WI38 (cell line): ENCODE measurements around the gene SUPT5H.
A peak's percentile ranks its signal among the peaks of the same experiment; 100 is the strongest.

Source experiments
- H3K4me3 ChIP-seq: 2 replicates; pipeline ENCODE4 v1.5.1; 2011; ENCODE audit warnings: low read depth, mild to moderate bottlenecking, control low read depth, low read length
- TF ChIP-seq, protein P1 (sequence below): IDR thresholded peaks from 2 replicates; pipeline ENCODE4 v1.5.1; 2012; ENCODE audit warnings: low read depth, mild to moderate bottlenecking, control low read depth, low read length

SUPT5H gene

DNA sequence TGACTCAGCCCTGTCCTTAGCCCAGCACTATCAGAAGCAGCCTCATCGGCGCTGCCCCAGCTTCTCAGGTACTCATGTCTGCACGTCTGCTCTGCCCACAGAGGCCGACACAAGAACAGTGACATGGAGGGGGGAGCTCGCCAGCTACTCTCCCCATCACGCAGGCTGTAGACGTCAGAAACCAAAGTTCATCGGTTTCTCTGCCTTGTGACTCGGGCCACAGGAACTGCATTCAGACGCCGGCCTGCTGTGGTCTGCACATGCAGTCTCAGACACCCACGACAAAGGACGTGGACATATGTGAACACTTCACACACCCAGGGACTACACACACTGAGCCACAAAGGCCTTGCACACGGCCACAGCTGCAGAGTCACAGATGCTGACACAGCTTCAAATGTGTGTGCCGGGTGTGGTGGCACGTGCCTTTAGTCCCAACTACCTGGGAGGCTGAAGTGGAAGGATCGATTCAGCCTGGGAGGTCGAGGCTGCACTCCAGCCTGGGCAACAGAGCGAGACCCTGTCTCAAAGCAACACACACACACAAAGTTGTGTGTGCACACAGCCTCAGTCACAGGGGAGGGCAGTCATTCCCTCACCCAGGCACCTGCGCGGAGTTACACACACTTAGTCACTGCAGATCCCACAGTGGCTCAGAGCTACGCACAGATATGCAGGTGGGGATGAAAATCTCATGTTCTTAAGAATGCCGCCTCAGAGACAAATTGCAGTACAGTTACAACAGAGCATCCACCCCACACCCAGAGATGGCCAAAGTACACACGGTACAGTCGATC is 43.6 kb upstream of the SUPT5H start:
- no peak overlapping the region for H3K4me3 ChIP-seq
- TF ChIP-seq, protein P1, sequence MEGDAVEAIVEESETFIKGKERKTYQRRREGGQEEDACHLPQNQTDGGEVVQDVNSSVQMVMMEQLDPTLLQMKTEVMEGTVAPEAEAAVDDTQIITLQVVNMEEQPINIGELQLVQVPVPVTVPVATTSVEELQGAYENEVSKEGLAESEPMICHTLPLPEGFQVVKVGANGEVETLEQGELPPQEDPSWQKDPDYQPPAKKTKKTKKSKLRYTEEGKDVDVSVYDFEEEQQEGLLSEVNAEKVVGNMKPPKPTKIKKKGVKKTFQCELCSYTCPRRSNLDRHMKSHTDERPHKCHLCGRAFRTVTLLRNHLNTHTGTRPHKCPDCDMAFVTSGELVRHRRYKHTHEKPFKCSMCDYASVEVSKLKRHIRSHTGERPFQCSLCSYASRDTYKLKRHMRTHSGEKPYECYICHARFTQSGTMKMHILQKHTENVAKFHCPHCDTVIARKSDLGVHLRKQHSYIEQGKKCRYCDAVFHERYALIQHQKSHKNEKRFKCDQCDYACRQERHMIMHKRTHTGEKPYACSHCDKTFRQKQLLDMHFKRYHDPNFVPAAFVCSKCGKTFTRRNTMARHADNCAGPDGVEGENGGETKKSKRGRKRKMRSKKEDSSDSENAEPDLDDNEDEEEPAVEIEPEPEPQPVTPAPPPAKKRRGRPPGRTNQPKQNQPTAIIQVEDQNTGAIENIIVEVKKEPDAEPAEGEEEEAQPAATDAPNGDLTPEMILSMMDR, result no peak

DNA sequence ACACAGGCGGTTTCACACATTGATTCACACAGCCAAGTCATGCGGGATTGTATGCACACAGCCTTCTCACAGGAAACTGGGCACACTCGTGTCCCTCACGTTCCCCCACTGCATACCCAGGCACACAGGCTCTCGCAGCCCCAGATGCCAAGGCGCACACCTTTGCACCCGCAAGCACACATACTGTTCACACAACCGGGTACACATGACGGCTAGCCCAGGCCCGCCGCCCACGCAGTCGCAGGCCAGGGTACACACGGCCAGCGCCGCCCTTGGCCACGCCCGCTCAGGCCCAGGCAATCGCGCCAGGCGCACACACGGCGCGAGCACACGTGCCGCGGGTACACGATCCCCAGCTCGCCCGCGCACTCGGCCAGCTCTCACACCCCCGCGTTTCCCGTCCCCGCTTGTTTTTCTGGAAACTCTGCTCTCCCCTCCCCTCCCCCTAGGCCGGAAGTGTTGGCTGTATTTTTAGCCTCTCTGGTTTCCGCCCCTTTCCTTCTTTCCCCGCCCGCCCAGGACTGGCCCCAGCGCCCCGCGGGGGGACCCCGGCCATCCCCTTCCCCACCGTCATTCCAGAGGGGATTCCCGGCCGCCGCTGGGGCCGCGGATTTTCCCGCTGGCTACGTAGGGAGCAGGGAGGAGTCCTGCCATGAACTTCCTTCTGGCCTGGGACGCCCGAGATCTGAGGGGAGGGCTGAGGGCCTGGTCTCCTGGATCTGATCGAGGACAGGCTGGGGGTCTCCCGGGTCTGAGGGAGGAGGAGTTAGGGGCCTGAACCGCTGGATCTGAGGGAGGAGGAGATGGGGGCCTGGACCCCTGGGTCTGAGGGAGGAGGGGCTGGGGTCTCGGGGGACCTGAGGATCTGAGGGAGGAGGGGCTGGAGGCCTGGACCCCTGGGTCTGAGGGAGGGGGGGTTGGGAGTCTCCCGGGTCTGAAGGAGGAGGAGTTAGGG is 42.8 kb upstream of the SUPT5H start:
- TF ChIP-seq, protein P1, result no peak
- peak overlapping the region; percentile 47 for H3K4me3 ChIP-seq

DNA sequence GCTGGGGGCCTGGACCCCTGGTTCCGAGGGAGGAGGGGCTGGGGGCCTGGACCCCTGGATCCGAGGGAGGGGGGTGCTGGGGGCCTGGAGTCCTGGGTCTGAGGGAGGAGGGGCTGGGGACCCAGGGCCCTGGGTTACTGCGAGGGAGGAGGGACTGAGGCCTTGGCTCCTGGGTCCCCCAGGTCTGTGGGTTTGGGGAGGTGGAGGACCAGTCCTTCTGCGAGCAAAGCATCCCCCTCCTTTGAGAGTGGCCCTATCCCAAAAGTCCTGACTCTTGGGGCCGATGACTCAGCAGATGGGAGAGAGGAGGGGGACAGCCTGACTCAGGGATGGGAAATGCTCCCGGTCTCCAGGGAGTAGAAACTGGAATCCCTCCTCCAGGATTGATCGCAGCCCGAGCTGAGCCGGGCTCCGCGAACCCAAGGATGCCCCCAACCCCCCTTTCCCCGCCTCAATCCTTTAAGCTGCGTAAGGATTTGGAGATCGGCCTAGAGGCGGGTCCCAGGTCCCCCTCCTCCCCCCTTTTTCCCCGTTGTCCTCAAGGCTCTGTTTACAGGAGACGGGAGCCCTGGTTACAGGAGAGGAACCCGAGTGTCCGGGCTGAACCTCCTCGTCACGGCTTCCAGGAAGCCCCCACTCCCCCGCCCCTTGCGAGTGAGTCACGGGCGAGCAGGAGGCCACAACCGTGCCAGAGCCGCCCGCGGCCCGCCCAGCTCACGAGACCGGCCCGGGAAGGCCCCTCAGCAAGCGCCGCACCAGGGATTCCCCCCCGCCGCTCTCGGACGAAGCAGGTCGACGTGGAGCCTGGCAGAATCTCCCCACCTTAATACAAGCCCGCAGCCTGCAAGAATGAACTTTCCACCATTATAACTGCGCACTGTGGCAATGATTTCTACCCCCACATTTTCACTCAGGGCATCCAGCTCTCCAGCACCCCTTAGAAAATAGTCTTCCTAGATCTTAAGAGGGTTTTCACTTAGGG is 41.8 kb upstream of the SUPT5H start:
- peak overlapping the region; percentile 47 for H3K4me3 ChIP-seq
- TF ChIP-seq, protein P1, result no peak

DNA sequence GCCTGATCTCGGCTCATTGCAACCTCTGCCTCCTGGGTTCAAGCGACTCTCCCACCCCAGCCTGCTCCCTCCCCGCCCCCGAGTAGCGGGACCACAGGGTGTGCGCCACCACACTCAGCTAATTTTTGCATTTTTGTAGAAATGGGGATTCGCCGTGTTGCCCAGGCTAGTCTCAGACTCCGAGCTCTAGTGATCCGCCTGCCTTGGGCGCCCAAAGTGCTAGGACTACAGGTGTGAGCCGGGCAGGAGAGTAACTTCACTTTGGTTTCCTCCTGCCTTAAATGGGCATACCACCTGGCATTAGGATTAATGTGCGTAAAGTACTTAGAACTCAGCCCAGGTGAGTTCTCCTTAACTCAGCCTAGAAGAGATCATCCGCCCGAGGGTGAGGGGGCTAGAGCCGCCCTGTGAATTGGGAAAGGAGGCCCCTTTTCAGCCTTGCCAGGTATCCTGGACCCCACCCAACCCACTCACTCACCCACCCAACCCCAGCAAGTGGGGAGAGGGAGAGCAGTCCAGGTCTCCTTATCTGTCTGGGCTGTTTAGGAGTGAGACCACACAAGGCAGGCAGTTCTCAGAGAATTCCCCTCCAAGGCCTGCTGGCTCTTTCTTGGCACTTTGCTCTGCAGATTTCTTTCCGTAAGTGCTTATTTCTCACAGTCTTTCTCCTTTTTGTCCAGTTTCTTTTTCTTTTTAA is 40.0 kb upstream of the SUPT5H start:
- TF ChIP-seq, protein P1, result no peak
- no peak overlapping the region for H3K4me3 ChIP-seq

DNA sequence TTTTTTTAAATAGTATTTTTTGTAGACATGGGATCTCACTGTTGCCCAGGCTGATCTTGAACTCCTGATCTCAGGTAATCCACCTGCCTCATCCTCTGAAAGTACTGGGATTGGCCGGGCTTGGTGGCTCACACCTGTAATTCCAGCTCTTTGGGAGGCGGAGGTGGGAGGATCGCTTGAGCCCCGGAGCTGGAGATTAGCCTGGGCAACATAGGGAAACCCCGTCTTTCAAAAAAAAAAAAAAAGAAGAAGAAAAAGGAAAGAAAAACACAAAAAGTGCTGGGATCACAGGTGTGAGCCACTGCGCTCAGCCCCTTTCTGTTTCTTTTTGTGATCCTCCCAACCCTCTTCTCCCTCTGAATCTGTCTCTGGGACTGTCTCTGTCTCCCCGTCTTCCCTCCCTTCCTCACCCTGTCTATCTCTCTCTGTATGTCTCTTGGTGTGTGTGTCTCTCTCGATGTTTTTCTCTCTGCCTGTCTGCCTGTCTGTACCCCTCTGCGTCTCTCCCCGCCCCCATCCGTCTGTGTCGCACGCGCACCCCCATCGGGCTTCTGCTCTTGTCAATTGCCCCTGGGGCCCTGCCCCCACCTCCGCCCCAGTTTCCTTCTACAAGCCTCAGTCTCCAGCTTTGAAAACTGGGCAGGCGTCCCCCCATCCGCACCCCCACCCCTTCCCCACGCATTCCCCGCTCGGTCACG is 39.3 kb upstream of the SUPT5H start:
- H3K4me3 ChIP-seq, result peak overlapping the region; percentile 51
- TF ChIP-seq, protein P1, result no peak
